Stomach (tissue), 9 donors: ENCODE results near the gene ERP29. TPM values are rescaled to one million over a fixed set of nuclear protein-coding genes. Genes with fewer than 3 reads are reported as not detected.

Experiments
- DNase-seq, 2 donors: peaks; one replicate each; pipeline versions ENCODE4 v3.0.0 to v3.0.0-alpha.2; 2013 to 2019
- H3K27ac ChIP-seq, 5 donors: fragments of 200-600 bp in 4 of 5; sonication (generic) in 4 of 5; one replicate each; pipeline ENCODE4 v1.5.1; 2013 to 2019; ENCODE audit warnings: mild to moderate bottlenecking in 1 of 5, moderate library complexity in 1 of 5
- H3K27me3 ChIP-seq, 3 donors: fragments of 200-600 bp; sonication (generic); one replicate each; pipeline ENCODE4 v1.5.1; 2017 to 2019; ENCODE audit warnings: mixed run types in 1 of 3
- H3K36me3 ChIP-seq, 4 donors: fragments of 200-600 bp; sonication (generic); 1 replicate in 3 of 4; 2 replicates in 1 of 4; pipeline ENCODE4 v1.5.1; 2016 to 2019
- H3K4me1 ChIP-seq, 4 donors: fragments of 200-600 bp; sonication (generic); one replicate each; pipeline ENCODE4 v1.5.1; 2016 to 2019
- H3K4me3 ChIP-seq, 4 donors: fragments of 200-600 bp; sonication (generic) in 3 of 4; one replicate each; pipeline ENCODE4 v1.5.1; 2016 to 2019; ENCODE audit warnings: mild to moderate bottlenecking in 1 of 4
- H3K9me3 ChIP-seq, 4 donors: fragments of 200-600 bp; sonication (generic); one replicate each; pipeline ENCODE4 v1.5.1; 2016 to 2019
- EP300 ChIP-seq: sonication (generic); formaldehyde crosslinking; IDR thresholded peaks from one replicate; pipeline ENCODE4 v1.6.1; 2017; ENCODE audit warnings: antibody characterized with exemption
- POLR2A ChIP-seq, 4 donors: fragments of 450-650 bp; IDR thresholded peaks; one replicate each; pipeline ENCODE4 v1.6.1; 2016; ENCODE audit warnings: antibody characterized with exemption in 4 of 4, control low read depth in 2 of 4, mild to moderate bottlenecking in 1 of 4, moderate library complexity in 1 of 4
- POLR2AphosphoS5 ChIP-seq, 3 donors: sonication (generic); formaldehyde crosslinking; IDR thresholded peaks; one replicate each; pipeline ENCODE4 v1.6.1; 2016; ENCODE audit warnings: antibody characterized with exemption in 3 of 3
- whole genome bisulfite sequencing, 5 donors: extraction: QIAGEN DNeasy Blood & Tissue Kit in 3 of 5; methylation state at CpG; one replicate each; pipeline versions ENCODE4 v1.1.5 to v1.1.7; 2013 to 2018; 5-methylcytosine and 5-hydroxymethylcytosine counted together
- intact Hi-C: fragments of 100-400 bp; cut with DNase I; formaldehyde crosslinking; loops from one replicate; pipeline ENCODE4 v1.15.1; 2023; ENCODE audit warnings: low total_unique reads
- polyA plus RNA-seq, 3 donors: library from polyadenylated mRNA; stranded (reverse); fragments of 200-250 nt; gene quantifications; one replicate each; pipeline ENCODE4 v1.2.3, GENCODE V29; 2013
- total RNA-seq, 5 donors: library from RNA; depleted of rRNA; stranded (reverse); fragments of >200 nt; gene quantifications; one replicate each; pipeline versions ENCODE4 v1.1.0 to v1.2.3, GENCODE V29; 2014 to 2016
- TF ChIP-seq, protein P1 (sequence below), 7 experiments: fragments of 450-650 bp in 4 of 7; fragments of 200-600 bp in 3 of 7; sonication (generic) in 3 of 7; IDR thresholded peaks; one replicate each; pipeline ENCODE4 v1.5.1; 2016 to 2019; ENCODE audit warnings: antibody characterized with exemption in 7 of 7, control low read depth in 2 of 7, mild to moderate bottlenecking in 1 of 7
- donor health status: healthy with polysubstance abuse.
- donor health status: Bipolar disorder and iron deficiency.
- donor health status: healthy.

ERP29 gene
- total and polyA plus RNA-seq, 8 donors: 9.8 to 140 (median 47.2) TPM

- H3K4me3 ChIP-seq: no peak overlapping the region
- peaks cover 0 to 4% (median 2%) of the 10 kb centered on the region in 4 donors for H3K36me3 ChIP-seq
- H3K27me3 ChIP-seq: no peaks in the 10 kb centered on the region
- DNase-seq: no peak
- H3K9me3 ChIP-seq: no peaks in the 10 kb centered on the region
- peak overlapping the region in 1 of 5 donors; percentile 13 for H3K27ac ChIP-seq
- peaks cover 26 to 79% (median 56%) of the 10 kb centered on the region in 4 donors for H3K4me1 ChIP-seq
- 89 to 100% (median 92%) methylated on average over 4 to 8 of the region's 8 CpGs for WGBS, 5 donors
- TF ChIP-seq POLR2A (IDR thresholded peaks at IDR 0.05): no peak
- TF ChIP-seq, protein P1, sequence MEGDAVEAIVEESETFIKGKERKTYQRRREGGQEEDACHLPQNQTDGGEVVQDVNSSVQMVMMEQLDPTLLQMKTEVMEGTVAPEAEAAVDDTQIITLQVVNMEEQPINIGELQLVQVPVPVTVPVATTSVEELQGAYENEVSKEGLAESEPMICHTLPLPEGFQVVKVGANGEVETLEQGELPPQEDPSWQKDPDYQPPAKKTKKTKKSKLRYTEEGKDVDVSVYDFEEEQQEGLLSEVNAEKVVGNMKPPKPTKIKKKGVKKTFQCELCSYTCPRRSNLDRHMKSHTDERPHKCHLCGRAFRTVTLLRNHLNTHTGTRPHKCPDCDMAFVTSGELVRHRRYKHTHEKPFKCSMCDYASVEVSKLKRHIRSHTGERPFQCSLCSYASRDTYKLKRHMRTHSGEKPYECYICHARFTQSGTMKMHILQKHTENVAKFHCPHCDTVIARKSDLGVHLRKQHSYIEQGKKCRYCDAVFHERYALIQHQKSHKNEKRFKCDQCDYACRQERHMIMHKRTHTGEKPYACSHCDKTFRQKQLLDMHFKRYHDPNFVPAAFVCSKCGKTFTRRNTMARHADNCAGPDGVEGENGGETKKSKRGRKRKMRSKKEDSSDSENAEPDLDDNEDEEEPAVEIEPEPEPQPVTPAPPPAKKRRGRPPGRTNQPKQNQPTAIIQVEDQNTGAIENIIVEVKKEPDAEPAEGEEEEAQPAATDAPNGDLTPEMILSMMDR (IDR thresholded peaks at IDR 0.05): no peak
- intact Hi-C loops: no loop called here
Observed at GRCh38 chr12:112010415-112011344, 2.5 kb upstream of the ERP29 start.

DNA sequence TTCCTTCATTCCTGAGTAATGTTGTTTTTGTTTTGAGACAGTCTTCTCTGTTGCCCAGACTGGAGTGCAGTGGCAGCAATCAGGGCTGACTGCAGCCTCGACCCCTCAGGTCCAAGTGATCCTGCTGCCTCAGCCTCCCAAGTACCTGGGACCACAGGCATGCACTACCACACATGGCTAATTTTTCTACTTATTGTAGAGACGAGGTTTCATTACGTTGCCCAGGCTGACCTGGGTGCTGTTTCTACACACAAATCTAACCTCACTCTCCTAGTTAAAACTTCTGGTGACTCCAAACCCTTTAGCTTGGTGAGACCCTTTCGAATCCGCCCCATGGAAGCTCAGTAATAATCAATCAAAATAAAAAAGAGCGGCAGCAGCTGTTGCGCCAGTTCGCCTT is 1.5 kb upstream of the ERP29 start:
- DNase-seq: no peak
- no peaks in the 10 kb centered on the region for H3K9me3 ChIP-seq
- intact Hi-C loops: no loop called here
- no peaks in the 10 kb centered on the region for H3K27me3 ChIP-seq
- 79 to 89% (median 84%) methylated on average over 8 of the region's 8 CpGs for WGBS, 5 donors
- H3K4me1 ChIP-seq: peaks cover 26 to 70% (median 52%) of the 10 kb centered on the region in 4 donors
- peaks cover 6 to 14% (median 12%) of the 10 kb centered on the region in 4 donors for H3K36me3 ChIP-seq
- H3K4me3 ChIP-seq: peak overlapping the region in 3 of 4 donors; percentile 91 to 98 (median 92)
- TF ChIP-seq EP300: no peak
- TF ChIP-seq POLR2AphosphoS5 (IDR thresholded peaks at IDR 0.05): no peak
- TF ChIP-seq, protein P1 (IDR thresholded peaks at IDR 0.05): no peak
- no peak for TF ChIP-seq POLR2A (IDR thresholded peaks at IDR 0.05)
- peak overlapping the region in 4 of 5 donors; percentile 95 to 100 (median 98) for H3K27ac ChIP-seq

DNA sequence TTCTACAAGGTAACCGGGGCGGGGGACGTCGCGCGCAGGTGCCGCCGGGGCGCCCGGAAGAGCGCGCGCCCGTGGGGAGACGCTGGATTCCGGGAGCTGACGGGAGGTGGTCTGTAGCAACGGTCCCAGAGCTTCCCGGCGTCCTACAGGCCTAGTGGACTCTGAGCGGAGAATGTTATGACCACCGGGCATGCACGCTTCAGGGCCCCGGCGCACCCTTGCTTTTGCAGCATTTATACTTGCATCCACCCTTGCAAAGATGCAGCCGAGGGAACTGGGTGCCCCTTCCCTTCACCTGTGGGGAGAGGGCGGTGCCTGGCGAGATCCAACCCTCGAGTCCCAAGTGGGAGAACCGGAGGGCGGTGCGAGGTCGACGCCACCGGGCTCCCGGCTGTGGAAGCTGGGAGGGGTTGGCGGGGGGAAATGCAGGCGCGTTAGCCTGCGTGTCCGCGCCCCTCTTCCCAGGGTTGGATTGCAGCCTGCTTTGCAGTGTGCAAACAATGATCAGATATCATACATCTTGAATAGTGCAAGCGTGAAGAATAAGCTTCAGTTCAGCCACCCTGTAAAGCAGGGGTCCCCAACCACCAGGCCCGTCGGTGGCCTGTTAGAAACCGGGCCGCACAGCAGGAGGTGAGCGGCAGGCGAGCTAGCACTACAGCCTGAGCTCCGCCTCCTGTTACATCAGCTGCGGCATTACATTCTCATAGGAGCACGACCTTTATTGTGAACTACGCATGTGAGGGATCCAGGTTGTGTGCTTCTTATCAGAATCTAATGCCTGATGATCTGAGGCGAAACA is 576 bp downstream of the ERP29 start:
- Histone ChIP-seq H3K27ac (peak overlapping the region; percentile 95 to 100 (median 98)), H3K27me3 (no peaks in the 10 kb centered on the region), H3K36me3 (peaks cover 6 to 29% (median 23%) of the 10 kb centered on the region in 4 donors), H3K9me3 (no peaks in the 10 kb centered on the region), H3K4me1 (peaks cover 29 to 78% (median 59%) of the 10 kb centered on the region in 4 donors), H3K4me3 (peak overlapping the region; percentile 91 to 99 (median 95))
- intact Hi-C loops: no loop called here
- TF ChIP-seq POLR2A (IDR thresholded peaks at IDR 0.05): peak in 1 of 4 donors; percentile 22
- TF ChIP-seq POLR2AphosphoS5 (IDR thresholded peaks at IDR 0.05): peak in 2 of 3 donors; percentile 52 to 70
- no peak for TF ChIP-seq EP300
- TF ChIP-seq, protein P1 (IDR thresholded peaks at IDR 0.05): peak in 2 of 7 experiments; percentile 0 to 36
- DNase-seq: peak; percentile 73 to 87
- WGBS, 5 donors: 0 to 2% (median 1%) methylated on average over 39 to 54 of the region's 54 CpGs

GRCh38 chr12:112015938-112016337 is 2.7 kb downstream of the ERP29 start:
- H3K9me3 ChIP-seq: no peaks in the 10 kb centered on the region
- intact Hi-C loops: no loop called here
- no peaks in the 10 kb centered on the region for H3K27me3 ChIP-seq
- TF ChIP-seq EP300 (no peak), POLR2A (IDR thresholded peaks at IDR 0.05) (no peak), POLR2AphosphoS5 (IDR thresholded peaks at IDR 0.05) (no peak)
- TF ChIP-seq, protein P1 (IDR thresholded peaks at IDR 0.05): no peak
- H3K4me1 ChIP-seq: peaks cover 27 to 70% (median 58%) of the 10 kb centered on the region in 4 donors
- no peak overlapping the region for H3K27ac ChIP-seq
- no peak overlapping the region for H3K4me3 ChIP-seq
- 96 to 98% (median 97%) methylated on average over 6 of the region's 6 CpGs for WGBS, 5 donors
- no peak for DNase-seq
- peaks cover 9 to 50% (median 40%) of the 10 kb centered on the region in 4 donors for H3K36me3 ChIP-seq
